Measurements from ENCODE around the gene FHOD3. TPM values are rescaled to one million over a fixed set of nuclear protein-coding genes. Genes with fewer than 3 reads are reported as not detected.

FHOD3 gene
- total and polyA plus RNA-seq, 9 of the 15 experiments (the other 6 are each of a cell fraction or from before 2014, with no cell fraction given) = 0.11 TPM; not detected in 8

DNA sequence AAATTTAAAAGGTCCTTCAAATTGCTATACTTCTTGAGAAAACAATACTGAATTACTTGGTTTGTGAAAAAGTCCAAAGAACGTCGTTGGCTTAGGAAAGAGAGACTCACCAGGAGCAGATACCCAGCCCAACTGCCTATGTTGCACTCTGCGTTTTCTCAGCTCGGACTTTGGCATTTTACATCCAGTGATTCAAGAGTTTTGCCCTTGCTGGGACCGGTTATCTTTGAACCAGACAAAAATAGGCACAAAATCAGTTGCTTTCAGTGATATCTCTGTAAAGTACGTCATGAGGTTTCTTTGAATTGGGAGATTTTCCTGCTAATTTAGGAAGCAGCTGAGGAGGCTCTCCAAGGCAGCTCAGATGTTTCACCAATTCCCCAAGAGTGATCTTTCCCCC, 29.3 kb downstream of the FHOD3 start:
- Histone ChIP-seq H3K9me3 (replicated peaks; ENCODE audit: control insufficient read depth, insufficient read depth, low read depth, low read length) (no peaks in the 10 kb centered on the region), H3K4me2 (ENCODE audit: insufficient read depth, low read length) (no peak overlapping the region), H3K4me1 (replicated peaks in 1 of 2; ENCODE audit: control insufficient read depth in 2 of 2, insufficient read depth in 2 of 2, low read length in 2 of 2) (no peaks in the 10 kb centered on the region), H3K36me3 (ENCODE audit: control insufficient read depth, insufficient read depth, low read length) (no peaks in the 10 kb centered on the region), H3K79me2 (ENCODE audit: control insufficient read depth, insufficient read depth, low read length) (no peaks in the 10 kb centered on the region), H3K9me1 (ENCODE audit: control insufficient read depth, insufficient read depth, low read length) (peaks cover under 1% of the 10 kb centered on the region), H3K27me3 (ENCODE audit: control insufficient read depth in 2 of 2, insufficient read depth in 2 of 2, low read length in 2 of 2) (peaks cover 6 to 12% of the 10 kb centered on the region in 2 experiments; a peak in 2 of 5 replicates), H2AFZ (ENCODE audit: low read depth, low read length) (no peak overlapping the region), H3K9ac (ENCODE audit: insufficient read depth in 1 of 2, low read depth in 2 of 2, low read length in 2 of 2) (no peak overlapping the region), H3K27ac (ENCODE audit: extremely low read depth, low read depth, low read length) (no peak overlapping the region), H3K4me3 (no peak overlapping the region), H4K20me1 (replicated peaks; ENCODE audit: control insufficient read depth, insufficient read depth, low read length) (no peaks in the 10 kb centered on the region)
- no TSS peak for BruUV-seq (replicated peaks)
- CTCF ChIA-PET (ENCODE audit: low intra/inter-chr PET ratio) = no interaction called here
- FAIRE-seq (no peak), ATAC-seq (no peak), DNase-seq (ENCODE audit: extremely low read depth in 1 of 4, low spot score in 3 of 4) (no peak)
- in situ Hi-C loops (cut with MboI) = no loop called here
- POLR2A ChIA-PET = interaction anchor here (1.0 kb wide), 1 partner anchor 9 kb away, joined by 4 read pairs; no protein-coding TSS in a partner anchor
- WGBS (ENCODE audit: insufficient coverage, low coverage, missing lambda C conversion rate) = 5% methylated on average over 6 of the region's 6 CpGs
- TF ChIP-seq ZKSCAN8 (CRISPR knock-in tag; IDR thresholded peaks at IDR 0.05) (no peak), ERF (CRISPR knock-in tag; IDR thresholded peaks at IDR 0.05) (no peak), ELF4 (CRISPR knock-in tag; IDR thresholded peaks at IDR 0.05) (no peak), ZNF212 (CRISPR knock-in tag; IDR thresholded peaks at IDR 0.05) (no peak), ZNF23 (CRISPR knock-in tag; IDR thresholded peaks at IDR 0.05) (no peak), MEF2A (IDR thresholded peaks at IDR 0.05; ENCODE audit: control insufficient read depth, low read depth, low read length) (no peak)
- intact Hi-C loops (cut with micrococcal nuclease) = no loop called here

All from K562 (cell line).